GM06990 (cell line): ENCODE data around the gene SCCPDH.

Source experiments
- DNase-seq: peaks from one replicate; pipeline ENCODE4 v3.0.0-alpha.2; 2011; ENCODE audit not compliant: insufficient read length; ENCODE audit errors: extremely low read depth
- H3K27me3 ChIP-seq: replicated peaks from 2 replicates; pipeline ENCODE4 v1.6.0; 2011; ENCODE audit warnings: low read length; ENCODE audit not compliant: control insufficient read depth, insufficient read depth
- H3K36me3 ChIP-seq: 2 replicates; pipeline ENCODE4 v1.5.1; 2011; ENCODE audit warnings: low read length; ENCODE audit not compliant: control insufficient read depth, insufficient read depth
- H3K4me3 ChIP-seq: replicated peaks from 2 replicates; pipeline ENCODE4 v1.5.1; 2011; ENCODE audit warnings: low read depth, mild to moderate bottlenecking, control low read depth, low read length
- CTCF ChIP-seq: IDR thresholded peaks from 2 replicates; pipeline ENCODE4 v1.5.1; 2011; ENCODE audit warnings: low read length, control low read depth, mild to moderate bottlenecking, inconsistent platforms; ENCODE audit not compliant: insufficient read depth, poor library complexity, severe bottlenecking

The SCCPDH gene

GRCh38 chr1:246773213-246773641, 49.0 kb downstream of the SCCPDH start:
- no peaks in the 10 kb centered on the region for H3K27me3 ChIP-seq
- H3K4me3 ChIP-seq: no peak overlapping the region
- peak; percentile 57 for DNase-seq
- H3K36me3 ChIP-seq: peaks cover 4% of the 10 kb centered on the region
- TF ChIP-seq CTCF: no peak

- H3K27me3 ChIP-seq: no peaks in the 10 kb centered on the region
- no peak for DNase-seq
- H3K36me3 ChIP-seq: peaks cover 2% of the 10 kb centered on the region; the same call in 1 of the 2 replicates
- no peak overlapping the region for H3K4me3 ChIP-seq
- TF ChIP-seq CTCF: no peak
These were observed 51.5 kb downstream of the SCCPDH start for GRCh38 chr1:246775531-246776385.

GRCh38 chr1:246776923-246777322, 52.7 kb downstream of the SCCPDH start:
- Histone ChIP-seq H3K27me3 (no peaks in the 10 kb centered on the region), H3K36me3 (no peaks in the 10 kb centered on the region; the same call in 1 of the 2 replicates)
- DNase-seq: no peak

GRCh38 chr1:246778663-246779062, 54.5 kb downstream of the SCCPDH start:
- TF ChIP-seq CTCF: no peak
- Histone ChIP-seq H3K36me3 (no peaks in the 10 kb centered on the region; the same call in 1 of the 2 replicates), H3K4me3 (no peak overlapping the region), H3K27me3 (no peaks in the 10 kb centered on the region)
- DNase-seq: no peak

More at GRCh38 chr1:246776923-246777322, 52.7 kb downstream of the SCCPDH start:
- no peak for TF ChIP-seq CTCF
- H3K4me3 ChIP-seq: no peak overlapping the region

- H3K4me3 ChIP-seq: no peak overlapping the region
- no peak for TF ChIP-seq CTCF
- H3K27me3 ChIP-seq: no peaks in the 10 kb centered on the region
- H3K36me3 ChIP-seq: no peaks in the 10 kb centered on the region; the same call in 1 of the 2 replicates
- no peak for DNase-seq
These were observed 55.5 kb downstream of the SCCPDH start for GRCh38 chr1:246779561-246780175.
